NCI-H524 (cell line): ENCODE data around the gene NUS1.
"Not testable (repeated sequence)": the region's sequence is repeated elsewhere in the genome, so short reads cannot be mapped to it uniquely, and the experiment has no call there.

Experiments used
- DNase-seq, 2 experiments: peaks; one replicate each; lab custom pipeline; 2025; lab: John Stamatoyannopoulos, UW

The NUS1 gene

DNA sequence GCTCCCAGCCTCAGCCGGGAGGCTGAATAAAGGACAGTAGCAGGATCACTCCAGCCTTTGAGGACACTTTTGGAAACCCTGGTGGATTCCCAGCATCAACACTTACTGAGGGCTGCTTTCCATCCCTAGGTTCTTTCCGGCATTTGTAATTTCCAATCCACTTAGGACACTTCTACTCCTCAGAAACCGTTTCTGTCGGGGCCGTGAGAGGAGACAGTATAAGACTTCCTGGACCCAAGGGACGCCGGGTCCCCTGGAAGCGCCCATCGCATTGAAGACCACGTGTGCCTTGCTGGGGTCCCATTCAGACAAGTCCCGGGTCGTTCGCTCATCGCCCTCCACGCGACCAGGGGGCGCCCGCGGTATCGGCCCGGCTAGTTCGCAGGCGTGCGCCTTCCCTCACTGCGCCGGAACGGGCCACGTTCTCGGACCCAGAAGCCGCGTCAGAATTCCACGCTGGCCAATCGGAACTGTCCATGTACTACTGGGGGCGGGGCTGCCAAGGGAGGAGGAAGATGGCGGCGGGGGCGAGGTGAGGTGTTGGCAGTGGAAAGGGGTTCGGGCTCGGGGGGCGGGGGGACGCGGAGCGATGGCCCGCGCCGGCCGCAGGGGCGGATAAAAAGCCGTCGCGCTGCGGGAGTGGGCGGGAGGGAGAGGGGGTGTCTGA lies at the start of gene NUS1:
TSS of gene NUS1 (plus strand) at position 479 of the 667 bp plus-strand sequence. CDS start 202 bp downstream, outside the sequence.
- DNase-seq, result peak; percentile 93 to 97

DNA sequence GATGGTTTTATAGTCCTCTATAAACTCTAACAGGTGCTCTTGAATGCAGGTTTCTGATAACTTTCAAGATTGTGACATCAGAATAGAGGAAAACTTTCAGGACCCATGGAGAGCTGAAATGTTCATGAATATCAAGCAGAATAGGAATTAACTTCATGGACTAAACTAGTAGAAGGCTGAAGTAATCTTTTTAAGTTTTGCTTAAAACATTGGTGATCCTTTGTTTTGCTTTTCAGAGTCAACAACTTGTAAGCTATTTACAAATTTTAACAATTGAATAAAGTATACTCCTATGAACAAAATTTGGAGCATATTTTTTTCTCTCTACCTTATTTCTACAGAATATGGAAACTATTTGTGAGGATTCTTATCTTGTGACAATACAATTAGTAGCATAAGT lies 47.7 kb upstream of the NUS1 start:
- DNase-seq, result no peak

DNA sequence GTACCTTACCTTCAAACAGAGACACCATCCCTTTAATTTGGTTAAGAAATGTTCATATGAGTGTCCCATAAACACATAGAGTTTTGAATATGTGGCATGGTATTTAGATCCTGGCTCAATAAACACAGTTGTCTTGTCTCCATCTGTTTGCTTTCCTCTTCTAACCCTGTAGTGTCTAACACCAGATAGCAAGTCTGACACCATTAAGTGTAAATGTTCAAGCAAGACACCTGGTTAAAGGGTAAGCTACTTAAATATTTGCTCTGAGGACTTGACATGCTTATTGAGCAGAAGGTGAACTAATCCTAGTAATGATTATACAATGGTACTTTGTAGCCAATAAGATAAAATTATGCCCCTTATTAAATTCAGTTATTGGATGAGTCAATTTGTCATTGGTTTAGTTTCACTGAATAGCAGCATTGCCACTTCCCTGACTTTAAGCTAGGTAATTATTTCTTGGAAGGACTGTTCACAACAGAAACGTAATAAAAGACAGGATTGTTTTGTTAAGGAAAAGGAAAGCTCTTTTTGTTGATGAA lies 46.1 kb upstream of the NUS1 start:
- DNase-seq, result peak; percentile 68 to 81

GRCh38 chr6:117637770-117638169 lies 37.5 kb upstream of the NUS1 start:
- no peak for DNase-seq

GRCh38 chr6:117642976-117643375 lies 32.3 kb upstream of the NUS1 start:
- DNase-seq, result no peak

DNA sequence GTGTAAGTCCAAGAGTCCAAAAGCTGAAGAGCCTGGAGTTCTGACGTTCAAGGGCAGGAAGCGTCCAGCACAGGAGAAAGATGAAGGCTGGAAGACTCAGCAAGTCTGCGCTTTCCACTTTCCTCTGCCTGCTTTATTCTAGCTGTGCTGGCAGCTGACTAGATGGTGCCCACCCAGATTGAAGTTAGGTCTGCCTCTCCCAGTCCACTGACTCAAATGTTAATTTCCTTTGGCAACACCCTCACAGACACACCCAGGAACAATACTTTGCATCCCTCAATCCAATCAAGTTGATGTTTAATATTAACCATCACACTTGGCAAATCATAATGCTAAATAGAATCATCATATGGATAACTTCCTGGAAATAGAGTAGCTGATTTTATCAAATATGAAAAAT lies 23.3 kb upstream of the NUS1 start:
- DNase-seq, result not testable (repeated sequence)

DNA sequence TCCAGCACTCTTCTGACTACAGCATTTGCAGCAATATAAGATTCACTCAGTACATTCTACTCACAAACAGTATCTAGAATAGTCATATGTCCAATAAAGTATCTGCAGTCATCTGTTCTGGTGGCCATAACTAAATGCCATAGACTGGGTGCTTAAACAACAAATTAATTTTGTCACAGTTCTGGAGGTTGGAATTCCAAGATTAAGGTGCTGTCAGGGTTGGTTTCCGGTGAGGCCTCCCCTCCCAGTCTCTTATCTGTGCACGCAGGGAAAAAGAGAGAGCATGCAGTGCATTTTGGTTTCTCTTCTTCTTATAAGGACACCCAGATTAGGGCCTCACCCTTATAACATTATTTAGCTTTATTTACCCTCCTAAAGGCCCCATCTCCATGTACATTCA lies 21.3 kb upstream of the NUS1 start:
- DNase-seq, result no peak

GRCh38 chr6:117655380-117655779 lies 19.9 kb upstream of the NUS1 start:
- no peak for DNase-seq

- no peak for DNase-seq
Measured at GRCh38 chr6:117666881-117667280, 8.4 kb upstream of the NUS1 start.

DNA sequence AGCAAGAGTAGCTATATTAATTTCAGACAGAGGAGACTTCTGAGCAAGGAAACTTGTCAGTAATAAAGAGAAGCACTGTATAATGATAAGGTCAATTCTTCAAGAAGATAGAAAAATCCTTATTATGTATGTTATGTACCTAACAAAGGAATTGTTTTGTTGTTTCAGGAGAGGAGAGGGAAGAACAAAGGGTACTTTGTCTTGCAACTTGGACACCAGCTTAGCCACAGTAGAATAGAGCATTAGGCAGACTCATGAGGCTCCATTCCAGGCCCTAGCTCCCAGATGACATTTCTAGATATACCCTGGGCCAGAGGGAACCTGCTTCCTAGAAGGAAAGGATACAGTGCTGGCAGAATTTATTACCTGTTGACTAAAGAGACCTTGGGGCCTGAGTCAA lies 6.5 kb upstream of the NUS1 start:
- no peak for DNase-seq

- peak; percentile 2 to 17 for DNase-seq
Measured at GRCh38 chr6:117674503-117674902, 766 bp upstream of the NUS1 start.

DNA sequence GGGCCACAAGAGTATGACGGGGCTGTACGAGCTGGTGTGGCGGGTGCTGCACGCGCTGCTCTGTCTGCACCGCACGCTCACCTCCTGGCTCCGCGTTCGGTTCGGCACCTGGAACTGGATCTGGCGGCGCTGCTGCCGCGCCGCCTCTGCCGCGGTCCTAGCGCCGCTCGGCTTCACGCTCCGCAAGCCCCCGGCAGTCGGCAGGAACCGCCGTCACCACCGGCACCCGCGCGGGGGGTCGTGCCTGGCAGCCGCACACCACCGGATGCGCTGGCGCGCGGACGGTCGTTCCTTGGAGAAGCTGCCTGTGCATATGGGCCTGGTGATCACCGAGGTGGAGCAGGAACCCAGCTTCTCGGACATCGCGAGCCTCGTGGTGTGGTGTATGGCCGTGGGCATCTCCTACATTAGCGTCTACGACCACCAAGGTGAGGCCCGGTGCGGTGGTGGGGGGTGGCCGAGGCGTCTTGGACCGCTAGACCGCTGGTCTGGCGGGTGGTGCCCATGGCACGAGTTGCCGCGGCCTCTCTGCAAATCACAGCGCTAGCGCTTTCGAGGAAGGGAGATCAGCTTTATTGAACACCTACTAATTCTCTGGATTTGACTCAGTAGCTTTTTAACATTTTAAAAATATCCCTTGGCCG lies 511 bp downstream of the NUS1 start:
- DNase-seq, result not testable (repeated sequence)

DNA sequence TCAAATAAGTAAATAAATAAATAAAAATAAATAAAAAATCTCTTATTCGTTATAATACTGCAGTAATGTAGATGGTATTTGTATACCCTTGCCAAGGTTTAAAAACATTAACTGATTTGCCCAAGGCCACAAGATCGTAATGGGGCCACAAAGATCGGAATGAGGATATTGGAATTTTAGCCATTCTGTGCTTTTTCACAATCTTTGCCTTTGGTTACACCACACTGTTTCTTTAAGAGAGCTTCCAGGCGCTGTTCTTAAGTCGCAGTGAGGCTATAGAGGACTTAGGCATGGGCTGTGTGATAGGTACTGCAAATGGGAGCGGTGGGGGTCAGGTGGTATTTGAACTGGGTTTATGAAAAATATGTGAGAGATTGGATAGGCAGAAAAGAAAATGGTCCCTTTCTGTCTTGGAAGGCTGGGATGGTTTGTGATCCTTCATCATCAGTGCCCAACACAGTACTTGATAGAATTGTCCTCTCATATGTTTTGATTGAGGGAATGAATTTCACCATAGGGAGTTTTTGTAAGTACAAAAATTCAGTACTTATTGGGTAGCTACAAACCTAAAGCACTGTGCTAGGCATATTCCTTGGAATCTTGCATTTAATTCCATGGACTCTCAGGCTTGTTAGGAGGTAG lies 1.4 kb downstream of the NUS1 start:
- no peak for DNase-seq

DNA sequence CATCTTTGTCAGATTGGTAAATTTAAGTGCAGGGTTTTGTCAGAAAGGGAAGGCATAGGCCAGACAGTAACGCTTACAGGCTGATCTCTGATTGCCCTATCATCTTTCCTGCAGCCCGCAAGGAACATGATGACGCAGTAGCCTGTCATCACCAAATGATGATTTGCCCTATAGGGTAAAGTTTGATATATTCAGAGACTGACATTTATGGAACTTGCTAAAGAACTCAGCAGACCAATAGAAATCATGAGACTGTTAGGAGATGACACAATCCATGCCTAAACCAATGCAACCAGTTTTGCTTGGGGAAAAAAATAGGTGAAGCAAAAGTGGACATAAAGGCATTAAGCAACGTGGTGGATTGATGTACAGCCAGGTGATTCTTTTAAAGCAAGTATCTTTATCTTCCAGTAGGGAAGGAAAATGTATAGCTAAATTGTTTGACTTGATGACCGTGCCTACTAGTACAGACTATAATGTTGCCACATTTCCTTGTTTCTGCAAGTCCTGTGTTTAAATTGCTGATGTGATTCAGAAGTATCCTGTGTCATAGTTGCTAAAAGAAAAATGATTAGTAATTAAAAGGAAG lies 2.4 kb downstream of the NUS1 start:
- no peak for DNase-seq

DNA sequence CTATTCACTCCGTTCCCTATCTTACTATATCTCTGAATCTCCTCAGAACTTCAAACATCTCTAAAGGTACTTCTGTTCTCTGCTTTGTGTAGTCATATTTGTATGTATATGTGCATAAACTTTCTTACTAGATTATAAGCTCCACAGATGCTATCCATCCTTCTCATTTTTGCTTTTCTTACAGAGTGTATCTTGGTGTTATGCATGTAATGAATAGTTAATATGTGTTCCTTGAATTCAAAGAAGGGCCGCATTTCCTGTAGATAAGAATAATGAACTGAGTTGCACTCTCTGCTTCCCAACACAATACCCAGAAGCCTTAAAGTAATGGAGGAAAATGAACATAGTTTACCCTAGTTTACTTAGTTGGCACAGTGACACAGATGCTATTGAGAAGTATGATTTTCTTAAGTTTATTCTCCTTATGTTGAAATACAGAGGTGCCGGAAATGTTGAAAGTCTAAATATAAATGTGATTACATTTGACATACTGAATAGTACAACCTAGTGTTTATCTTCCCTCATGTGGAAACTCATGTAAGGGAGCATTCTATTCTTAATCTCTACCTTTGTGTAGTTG lies 6.0 kb downstream of the NUS1 start:
- no peak for DNase-seq

DNA sequence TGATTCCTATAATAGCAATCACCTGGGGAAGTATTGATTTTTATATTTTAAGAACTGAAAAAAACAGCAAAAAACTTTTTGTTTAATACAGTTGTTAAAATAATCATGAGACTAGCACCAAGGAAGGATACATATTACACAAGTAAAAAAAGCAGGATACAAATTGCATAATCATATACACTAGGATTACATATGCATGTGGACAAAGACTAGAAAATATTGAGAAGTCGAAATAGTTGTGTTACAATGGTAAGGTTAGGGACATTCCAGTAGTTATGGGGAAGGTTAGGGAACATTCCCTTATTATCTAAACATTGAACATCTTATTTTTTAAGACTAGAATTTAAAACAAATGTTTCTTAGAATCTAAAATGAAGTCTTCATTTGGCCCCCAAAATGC lies 9.5 kb downstream of the NUS1 start:
- no peak for DNase-seq

GRCh38 chr6:117685359-117685758 lies 10.1 kb downstream of the NUS1 start:
- DNase-seq, result no peak

DNA sequence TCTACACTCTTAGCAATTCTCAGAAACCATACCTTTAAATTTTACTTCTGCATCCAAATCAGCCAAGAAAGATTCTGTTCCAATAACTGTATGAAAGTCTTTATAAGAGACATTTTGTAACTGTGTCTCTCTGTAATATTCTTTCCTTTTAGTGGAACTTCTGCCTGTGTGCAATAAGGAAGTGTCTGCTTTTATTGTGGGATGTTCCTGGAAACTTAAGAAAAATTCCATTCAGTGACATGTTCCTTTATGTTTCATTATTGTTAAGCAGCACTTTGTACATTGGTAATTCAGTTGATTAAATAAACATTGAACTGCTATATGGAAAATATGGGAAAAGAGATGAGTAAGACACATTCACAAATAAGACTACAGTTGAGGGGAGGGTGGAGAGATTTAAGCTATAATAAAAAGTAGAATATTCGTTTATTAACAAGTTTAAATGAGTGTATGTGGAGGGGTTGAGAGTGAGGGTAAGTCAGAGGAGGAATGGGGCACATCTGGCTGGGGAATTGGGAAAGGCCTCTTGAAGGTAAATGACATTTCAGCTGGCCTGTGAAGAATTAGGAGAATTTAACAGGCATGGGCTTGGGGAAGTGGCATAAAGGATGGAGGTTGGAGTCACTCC lies 11.9 kb downstream of the NUS1 start:
- DNase-seq, result no peak

DNA sequence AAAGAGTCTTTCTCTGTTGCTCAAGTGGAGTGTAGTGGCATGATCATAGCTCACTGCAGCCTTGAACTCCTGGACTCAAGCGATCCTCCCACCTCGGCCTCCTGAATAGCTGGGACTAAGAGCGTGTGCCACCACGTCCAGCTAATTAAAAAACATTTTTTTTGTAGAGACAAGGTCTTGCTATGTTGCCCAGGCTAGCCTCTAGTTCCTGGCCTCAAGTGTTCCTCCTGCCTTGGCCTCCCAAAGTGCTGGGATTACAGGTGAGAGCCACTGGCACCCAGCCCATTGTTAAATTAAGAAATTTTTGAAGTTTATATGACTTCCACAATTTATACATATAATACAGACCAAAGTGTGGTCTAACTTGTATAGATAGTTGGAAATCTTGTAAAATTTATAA lies 14.3 kb downstream of the NUS1 start:
- not testable (repeated sequence) for DNase-seq

- DNase-seq, result no peak
Measured at GRCh38 chr6:117706504-117706903, 31.2 kb downstream of the NUS1 start.

GRCh38 chr6:117706936-117707509 lies 31.8 kb downstream of the NUS1 start:
- not testable (repeated sequence) for DNase-seq
